Stimulated activated CD8-positive, alpha-beta memory T cell treated with anti-CD3 and anti-CD28 coated beads, Interleukin-4, amount 100 ng/mL, for 4 hours (primary cell): ENCODE data around the gene MAN1B1.
"Not testable (repeated sequence)": the region's sequence is repeated elsewhere in the genome, so short reads cannot be mapped to it uniquely, and the experiment has no call there.

Experiments
- DNase-seq, 2 donors: peaks; one replicate each; pipeline ENCODE4 v3.0.0-alpha.2; 2020; ENCODE audit warnings: low read depth in 2 of 2, low spot score in 1 of 2

The MAN1B1 gene

DNA sequence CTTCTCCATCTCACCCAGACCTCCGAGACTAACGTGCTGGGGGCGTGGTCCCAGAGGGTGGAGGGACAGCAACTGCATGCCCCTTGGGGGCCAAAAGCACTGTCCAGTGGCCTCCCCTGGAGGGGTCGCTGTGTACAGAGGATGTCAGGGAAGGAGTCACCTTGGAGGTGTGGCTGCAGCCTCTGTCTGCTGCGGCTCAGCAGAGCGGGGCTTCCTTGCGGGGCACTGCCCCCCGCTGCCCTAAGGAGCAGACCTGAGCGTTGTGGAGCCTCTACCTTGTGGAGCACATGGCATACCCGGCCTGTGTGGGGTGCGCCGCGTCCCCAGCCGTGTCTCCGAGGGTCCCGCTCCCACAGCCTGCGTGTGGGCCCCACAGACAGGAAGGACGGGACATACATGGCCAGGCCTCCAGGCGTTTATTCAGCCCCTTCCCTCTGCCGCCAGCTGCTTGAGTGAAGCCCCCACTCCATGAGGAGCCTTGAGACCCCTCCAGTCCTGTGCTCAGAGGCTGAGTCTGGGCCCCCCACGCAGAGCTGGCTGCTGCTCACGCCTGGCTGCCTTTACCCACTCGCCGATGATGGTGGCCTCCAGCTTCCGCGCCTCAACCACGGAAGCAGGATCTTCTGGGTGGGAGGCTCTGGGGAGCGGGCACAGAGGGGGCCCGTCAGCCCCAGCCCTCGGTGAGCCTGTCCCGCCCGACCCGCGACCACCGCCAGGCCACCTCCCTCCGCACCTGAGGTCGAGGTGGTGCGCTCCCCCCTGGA is 23.5 kb downstream of the MAN1B1 start:
- no peak for DNase-seq

DNA sequence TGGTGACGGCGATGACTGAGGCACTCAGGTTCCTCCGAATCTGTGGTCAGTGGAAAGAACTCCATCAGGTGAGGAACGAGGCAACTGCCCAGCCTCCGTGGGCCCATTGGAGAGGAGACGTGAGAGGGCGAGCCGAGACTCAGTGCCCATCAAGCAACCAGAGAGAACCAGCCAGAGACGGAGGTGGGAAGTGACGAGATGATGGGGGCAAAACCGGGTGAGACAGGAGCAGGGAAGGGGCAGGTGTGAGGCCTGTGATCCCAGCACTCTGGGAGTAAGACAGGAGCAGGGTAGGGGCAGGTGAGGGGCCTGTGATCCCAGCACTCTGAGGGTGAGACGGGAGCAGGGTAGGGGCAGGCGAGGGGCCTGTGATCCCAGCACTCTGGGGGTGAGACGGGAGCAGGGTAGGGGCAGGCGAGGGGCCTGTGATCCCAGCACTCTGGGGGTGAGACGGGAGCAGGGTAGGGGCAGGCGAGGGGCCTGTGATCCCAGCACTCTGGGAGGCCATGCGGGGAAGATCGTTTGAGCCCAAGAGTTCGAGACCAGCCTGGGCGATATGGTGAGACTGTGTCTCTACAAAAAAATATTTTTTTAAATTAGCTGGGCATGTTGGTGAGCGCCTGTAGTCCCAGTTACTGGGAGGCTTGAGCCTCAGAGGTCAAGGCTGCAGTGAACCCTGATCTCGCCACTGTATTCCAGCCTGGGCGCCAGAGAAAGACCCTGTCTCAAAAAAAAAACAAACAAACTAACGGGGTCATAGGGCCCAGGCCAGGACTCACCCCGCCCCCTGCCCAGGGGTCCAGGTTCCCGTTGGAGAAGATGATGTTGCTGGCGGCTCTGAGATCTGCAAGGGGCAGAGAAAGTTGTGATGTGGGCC is 24.4 kb downstream of the MAN1B1 start:
- no peak for DNase-seq

DNA sequence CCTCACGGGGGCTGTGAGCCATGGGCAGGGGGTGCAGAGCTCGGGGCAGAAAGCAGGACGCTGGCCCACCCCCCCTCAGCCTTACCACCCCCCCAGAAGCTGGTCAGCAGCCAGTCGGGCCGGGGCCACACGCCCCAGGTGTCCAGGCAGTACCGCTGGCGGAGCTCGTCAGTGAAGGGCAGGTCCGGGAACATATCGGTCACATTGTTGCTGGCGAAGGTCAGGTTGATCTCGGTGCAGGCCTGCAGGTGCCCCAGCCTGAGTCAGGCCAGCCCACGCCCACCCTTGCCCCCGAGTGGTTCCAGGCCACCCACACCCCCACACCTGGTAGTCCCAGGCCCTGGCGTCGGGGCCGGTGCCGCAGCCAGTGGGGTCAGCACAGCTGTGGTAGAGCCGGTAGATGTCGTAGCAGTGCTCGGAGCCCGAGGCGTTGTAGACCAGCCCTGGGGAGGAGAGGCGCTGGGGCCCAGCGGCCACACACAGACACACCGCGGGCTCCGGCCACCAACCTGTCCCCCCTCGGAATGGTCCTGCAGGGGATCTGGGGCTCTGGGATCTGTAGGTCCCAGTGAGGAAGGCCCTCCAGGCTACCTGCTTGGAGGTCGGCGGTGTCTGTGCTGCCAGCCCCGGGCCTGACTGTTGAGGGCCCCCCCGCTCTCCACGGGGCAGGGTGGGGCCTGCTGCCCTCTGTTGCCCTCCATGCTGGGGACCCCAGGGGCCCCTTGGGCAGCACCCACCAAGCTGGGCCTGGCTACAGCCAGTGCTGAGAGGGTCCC is 25.2 kb downstream of the MAN1B1 start:
- no peak for DNase-seq

DNA sequence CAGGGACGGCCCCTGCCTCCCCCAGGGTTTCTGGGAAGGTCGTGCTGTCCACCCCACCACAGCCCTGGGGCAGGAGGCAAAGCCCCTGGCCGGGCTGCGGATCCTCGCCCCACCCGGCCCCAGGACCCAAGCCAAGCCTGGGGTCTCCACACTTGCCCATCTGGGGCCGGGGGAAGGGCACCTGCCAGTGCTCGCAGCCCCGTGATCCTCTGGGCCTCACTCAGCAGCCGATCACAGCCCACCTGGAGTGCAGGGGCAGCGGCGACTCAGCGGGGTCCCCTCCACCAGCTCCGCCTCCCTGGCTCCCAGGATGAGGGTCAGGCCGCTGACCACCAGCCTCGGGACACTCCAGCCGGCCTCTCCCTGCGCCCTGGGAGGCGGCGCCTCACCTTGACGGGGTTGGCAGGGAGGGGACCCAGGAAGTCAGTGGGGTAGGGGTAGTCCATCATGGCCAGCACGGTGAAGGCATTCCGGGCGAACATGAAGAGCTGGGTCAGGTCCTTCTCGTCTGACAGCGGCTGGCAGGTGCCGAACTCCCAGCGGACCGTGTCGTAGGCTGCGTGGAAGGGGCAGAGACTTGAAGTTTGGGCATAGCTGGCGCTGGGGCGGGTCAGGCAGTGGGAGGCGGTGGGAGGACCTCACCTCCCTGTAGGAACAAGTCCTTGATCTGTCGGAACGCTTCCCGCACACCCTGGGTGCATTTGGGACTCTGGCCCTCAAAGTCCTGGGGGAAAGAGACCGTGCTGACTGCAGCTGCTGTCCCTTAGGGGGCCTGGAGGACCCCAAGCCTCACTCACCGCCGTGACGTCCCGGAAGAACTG is 26.0 kb downstream of the MAN1B1 start:
- no peak for DNase-seq

DNA sequence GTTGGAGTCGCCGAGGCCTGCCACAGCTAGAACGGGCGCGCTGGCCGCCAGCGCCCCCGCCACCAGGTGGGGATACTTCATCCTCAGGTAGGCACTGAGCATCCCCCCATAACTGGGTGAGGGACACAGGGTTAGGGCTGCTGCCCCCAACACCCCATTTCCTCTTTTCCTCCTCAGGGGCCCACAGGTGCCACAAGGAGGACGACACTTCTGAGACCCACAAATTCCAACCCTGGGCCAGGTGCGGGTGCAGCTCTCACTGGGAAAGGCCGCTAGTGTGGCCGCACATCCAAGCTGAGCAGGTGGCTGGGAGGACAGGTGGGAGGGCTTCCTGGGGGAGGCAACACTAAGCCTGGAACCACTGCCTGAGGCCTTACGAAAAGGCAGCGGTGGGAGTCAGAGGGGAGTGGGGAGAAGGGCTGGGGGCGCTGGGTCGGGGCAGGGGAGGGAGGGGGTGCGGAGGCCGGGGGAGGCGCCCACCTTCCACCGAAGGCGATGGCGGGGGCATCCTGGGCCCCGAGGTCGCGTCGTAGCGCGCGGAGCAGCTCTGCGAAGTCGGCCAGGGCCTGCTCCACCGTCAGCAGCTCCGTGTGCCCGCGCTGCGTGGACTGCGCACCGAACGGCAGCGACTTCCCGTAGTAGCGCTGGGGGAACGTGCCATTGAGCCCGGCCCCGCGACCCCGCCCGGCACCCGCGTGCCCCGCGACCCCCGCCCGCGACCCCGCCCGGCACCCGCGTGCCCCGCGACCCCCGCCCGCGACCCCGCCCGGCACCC is 26.8 kb downstream of the MAN1B1 start:
- DNase-seq, result no peak

DNA sequence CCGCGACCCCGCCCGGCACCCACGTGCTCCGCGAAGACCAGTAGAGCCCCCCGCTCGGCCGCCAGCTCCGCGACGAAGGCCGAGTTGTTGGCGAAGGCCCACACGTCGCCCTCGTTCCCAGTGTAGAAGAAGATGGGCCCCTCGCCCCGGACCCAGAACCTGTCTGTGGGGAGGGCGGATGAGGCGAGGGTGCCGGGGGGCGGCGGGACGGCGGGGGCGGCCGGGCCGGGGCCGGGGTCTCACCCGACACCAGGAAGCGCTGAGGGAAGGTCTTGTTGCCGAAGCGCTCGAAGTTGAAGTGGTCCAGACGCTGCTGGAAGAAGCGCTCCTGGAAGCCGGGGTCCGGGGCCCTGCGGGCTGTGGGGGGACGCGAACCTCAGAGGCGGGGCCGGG is 27.4 kb downstream of the MAN1B1 start:
- DNase-seq, result no peak

DNA sequence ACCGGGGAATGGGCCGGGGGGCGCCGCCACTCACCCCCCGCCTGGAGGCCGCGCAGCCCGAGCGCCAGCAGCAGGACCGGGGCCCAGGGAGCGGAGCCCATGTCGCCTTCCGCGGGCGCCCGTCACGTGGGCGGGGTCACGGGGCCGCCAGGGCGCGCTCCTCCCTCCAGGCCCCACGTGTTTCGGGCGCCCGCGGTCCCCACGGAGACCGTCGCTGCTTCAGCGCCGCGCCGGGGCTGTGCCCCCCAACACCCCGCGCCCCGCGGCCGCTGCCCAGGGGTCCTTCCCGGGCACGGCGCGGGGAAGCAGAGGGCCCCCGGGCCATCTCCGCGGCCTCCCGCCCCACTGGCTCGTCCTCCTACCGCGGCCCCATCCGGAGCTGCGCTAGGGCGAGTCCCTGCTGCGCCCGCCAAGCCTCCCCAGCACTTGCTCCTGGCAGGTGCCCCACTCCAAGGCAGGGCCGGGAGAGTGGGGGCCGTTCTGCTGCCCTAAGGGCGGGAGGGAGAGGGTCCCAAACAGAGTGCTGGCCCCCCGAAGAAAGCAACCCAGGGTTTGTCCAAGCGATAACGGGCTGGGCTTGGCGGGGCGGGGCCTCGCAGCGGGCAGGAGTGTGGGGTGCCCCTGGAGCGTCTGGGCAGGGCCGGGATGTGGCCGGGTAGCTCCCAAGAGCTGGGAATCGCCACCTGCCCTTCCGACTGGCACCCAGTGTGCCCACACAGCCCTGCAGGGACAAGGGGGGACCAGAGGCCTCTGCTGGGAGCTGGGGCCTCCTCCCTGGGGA is 28.0 kb downstream of the MAN1B1 start, which contains the start of gene DPP7:
Gene DPP7, minus strand, starts transcription at position 121 of the 781 bp plus-strand sequence. Its CDS starts 20 bp downstream, at position 101.
- peak; percentile 56 to 63 for DNase-seq

DNA sequence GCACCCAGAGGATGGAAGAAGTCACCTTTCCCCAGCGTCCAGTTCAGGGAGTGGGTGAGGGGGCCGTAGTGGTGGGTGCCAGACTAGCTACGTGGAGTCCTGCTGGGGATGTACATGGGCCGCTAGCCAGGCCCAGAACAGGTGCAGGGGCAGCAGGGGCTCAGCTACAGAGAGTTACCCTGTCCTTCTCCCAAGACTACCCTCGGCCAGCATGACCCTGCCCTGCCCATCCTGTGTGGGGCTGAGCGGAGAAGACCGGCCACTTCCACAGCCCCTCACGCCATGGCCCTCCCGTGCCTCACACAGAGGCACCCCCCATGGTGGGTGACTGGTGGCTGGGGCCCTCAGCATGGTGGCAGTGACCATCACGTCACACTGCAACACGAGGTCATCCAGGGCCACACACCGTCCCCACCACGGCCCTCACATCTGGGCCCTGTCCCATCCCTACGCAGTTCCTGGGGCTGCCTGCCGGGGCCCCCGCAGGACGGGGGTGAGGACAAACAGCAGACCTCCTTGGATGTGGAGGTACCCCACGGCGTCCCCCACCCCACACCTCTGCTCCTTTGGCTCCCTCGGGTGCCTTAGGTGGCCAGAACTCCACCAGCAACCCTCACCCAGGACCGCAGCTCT is 28.7 kb downstream of the MAN1B1 start:
- no peak for DNase-seq

DNA sequence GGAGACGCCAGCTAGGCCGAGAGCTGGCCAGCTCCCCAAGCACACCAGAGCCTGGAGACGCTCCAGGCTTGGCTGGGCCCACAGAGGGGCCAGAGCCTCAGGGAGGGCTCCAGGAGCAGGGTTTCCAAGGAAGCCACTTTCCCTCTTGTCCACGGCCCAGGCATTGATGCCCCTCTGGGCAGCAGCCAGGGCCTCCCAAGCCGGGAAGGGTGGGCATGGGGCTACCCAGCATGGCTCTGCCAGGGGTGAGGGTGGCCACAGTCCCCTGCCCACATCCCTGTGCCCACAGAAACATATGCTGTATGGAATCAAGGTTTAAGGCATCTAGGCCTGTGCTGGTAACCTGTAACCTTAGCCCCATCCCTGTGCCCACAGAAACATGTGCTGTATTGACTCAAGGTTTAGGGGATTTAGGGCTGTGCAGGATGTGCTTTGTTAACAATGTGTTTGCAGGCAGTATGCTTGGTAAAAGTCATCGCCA is 29.3 kb downstream of the MAN1B1 start:
- DNase-seq, result no peak

DNA sequence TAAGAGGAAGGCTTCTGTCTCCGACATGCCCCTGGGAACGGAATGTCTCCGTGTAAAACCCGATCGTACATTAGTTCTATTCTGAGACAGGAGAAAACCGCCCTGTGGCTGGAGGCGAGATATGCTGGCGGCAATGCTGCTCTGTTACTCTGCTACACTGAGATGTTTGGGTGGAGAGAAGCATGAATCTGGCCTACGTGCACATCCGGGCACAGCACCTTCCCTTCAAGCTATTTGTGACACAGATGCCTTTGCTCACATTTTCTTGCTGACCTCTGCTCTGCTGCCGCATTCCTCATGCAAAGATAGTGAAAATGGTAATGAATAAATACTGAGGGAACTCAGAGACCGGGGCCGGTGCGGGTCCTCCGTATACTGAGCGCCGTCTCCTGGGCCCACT is 29.9 kb downstream of the MAN1B1 start:
- DNase-seq, result no peak

DNA sequence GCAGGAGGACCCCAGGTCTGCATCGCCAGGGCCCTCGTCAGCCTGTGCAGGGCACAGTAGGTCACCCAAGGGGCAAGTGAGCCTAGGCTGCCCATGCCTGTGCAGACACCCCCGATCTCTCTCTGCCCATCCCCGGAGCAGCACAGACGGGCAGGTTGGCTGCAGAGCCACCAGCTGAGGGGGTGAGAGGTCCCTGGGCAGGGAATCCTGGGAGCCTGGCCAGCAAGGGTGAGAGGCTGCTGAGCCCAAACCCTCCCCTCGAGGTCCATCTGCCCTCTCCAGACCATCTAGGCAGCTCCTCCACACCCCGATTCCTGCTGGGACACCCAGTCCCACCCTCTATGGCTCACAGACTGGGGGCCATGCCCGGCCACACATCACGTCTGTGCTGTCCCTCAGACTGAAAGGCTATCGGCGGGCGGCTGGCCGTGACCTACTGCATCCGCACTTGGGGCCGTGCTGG is 30.5 kb downstream of the MAN1B1 start:
- no peak for DNase-seq

DNA sequence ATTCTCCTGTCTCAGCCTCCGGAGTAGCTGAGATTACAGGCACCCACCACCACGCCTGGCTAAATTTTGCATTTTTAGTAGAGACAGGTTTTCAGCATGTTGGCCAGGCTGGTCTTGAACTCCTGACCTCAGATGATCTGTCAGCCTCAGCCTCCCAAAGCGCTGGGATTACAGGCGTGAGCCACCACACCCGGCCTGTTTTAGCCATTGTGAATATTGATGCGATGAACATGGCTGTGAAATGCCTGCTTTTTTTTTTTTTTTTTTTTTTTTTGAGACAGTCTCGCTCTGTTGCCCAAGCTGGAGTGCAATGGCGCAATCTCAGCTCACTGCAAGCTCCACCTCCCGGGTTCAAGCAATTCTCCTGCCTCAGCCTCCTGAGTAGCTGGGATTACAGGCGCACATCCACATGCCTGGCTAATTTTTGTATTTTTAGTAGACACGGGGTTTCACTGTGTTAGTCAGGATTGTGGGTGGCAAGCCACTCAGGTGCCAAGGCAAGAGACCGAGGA is 31.4 kb downstream of the MAN1B1 start:
- not testable (repeated sequence) for DNase-seq

DNA sequence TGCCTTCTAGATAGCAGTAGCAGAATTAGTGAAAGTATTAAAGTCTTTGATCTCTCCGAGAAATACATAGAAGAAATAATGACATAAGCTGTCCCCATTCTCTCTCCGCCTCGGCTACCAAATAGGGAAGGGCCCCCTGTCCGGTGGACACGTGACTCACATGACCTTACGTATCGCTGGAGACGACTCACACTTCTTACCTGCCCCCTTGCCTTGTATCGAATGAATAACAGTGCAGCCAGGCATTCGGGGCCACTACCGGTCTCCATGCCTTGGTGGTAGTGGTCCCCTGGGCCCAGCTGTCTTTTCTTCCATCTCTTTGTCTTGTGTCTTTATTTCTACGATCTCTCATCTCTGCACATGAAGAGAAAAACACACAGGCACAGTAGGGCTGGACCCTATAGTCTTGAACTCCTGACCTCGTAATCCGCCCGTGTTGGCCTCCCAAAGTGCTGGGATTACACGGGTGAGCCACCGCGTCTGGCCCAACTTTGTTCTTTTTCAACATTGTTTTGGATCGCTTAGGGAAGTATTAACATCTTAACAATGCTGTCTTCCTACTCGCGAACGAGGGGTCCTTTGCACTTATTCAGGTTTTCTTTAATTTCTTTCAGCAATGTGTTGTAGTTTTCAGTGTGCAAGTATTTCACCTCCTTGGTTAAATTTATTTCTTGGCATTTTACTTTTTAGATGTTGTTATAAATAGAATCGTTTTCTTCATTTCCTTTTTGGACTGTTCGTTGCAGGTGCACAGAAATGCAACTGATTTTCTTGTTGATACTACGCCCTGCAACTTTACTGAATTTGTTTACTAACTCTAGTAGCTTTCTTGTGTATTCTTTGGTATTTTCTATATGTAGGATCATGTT is 35.4 kb downstream of the MAN1B1 start:
- not testable (repeated sequence) for DNase-seq

DNA sequence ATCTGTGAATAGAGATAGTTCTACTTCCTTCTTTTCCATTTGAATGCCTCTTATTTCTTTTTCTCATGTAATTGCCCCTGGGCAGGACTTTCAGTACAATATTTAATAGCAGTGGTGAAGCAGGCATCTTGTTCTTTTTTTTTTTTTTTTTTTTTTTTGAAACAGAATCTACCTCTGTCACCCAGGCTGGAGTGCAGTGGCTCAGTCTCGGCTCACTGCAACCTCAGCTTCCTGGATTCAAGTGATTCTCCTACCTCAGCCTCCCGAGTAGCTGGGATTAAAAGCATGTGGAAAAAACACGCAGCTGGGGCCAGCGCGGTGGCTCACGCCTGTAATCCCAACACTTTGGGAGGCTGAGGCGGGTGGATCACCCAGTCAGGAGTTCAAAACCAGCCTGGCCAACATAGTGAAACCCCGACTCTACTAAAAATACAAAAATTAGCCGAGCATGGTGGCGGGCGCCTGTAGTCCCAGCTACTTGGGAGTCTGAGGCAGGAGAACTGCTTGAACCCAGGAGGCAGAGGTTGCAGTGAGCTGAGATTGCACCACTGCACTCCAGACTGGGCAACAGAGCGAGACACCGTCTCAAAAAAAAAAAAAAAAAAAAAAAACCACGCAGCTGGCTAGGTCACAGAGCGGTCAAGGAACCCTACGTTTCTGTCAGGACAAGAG is 36.1 kb downstream of the MAN1B1 start:
- DNase-seq, result not testable (repeated sequence)

DNA sequence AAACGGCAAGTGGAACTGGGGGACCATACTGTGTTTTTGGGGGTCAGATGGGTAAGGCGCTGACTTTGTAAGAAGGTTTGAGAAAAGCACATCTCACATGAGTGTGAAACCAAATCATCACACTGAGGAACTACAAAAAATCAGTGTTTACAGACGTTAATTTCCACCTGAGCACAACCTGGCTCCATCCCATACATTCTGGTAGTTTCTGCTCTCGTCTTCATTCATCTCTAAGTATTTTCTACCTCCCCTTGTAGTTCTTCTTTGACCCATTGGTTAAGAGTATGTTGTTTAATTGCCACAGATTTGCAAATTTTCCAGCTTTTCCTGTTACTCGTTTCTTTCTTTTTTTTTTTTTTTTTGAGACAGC is 36.7 kb downstream of the MAN1B1 start:
- no peak for DNase-seq

DNA sequence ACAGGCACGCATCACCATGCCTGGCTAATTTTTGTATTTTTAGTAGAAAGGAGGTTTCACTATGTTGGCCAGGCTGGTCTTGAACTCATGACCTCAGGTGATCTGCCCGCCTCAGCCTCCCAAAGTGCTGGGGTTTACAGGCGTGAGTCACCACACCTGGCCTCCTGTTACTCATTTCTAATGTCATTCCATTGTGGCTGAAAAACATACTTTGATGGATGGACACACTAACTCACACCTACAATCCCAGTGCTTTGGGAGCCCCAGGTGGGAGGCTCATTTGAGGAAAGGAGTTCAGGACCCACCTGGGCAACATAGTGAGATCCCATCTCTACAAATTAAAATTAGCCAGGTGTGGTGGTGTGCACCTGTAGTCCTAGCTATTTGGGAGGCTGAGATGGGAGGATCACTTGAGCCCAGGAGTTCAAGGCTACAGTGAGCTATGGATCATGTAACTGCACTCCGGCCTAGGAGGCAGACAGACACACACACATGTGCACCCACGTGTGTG is 37.2 kb downstream of the MAN1B1 start:
- DNase-seq, result not testable (repeated sequence)
